GM19099 (cell line): ENCODE measurements around the gene PTPRN2.

Experiments used
- POLR2A ChIP-seq: IDR thresholded peaks from 3 replicates; pipeline ENCODE4 v1.6.1; 2011; ENCODE audit warnings: low read depth; ENCODE audit not compliant: insufficient read length; ENCODE audit errors: extremely low read depth

PTPRN2 gene

DNA sequence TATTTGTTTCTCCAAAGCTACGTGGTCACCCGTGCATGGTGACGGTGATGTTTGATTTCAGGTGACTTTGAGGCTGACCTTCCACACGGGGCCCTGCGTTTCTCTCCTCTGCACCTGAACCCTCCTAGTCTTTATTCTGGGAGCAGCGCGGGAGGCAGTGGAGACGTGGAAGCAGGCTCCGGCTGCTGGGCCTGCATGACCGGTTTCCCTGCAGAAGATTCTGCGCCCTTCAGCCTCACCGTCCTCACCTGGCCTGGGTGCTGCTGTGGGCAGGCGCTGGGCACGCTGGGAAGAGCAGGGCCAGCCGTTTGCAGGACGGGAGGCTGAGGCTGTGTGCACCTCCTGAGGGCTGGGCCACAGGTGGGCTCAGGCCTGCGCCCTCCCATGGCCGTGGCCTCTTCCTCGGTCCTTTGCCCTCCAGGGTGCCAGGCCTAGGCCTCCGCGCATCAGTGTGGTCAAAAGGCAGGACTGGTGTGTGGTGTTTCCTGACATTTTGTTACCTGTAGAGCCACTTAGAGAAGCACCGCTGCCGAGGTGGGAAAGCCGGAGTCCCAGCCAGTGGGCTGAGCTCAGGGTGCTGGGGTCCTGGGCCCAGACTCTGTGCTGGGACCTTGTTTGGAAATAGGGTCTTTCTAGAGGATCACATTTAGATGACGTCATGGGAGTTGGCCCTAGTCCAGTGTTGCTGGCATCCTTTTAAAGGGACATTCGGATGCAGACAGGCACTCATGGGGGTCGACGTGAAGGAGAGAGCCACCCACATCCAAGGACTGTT is 772.5 kb downstream of the PTPRN2 start:
- TF ChIP-seq POLR2A = no peak

DNA sequence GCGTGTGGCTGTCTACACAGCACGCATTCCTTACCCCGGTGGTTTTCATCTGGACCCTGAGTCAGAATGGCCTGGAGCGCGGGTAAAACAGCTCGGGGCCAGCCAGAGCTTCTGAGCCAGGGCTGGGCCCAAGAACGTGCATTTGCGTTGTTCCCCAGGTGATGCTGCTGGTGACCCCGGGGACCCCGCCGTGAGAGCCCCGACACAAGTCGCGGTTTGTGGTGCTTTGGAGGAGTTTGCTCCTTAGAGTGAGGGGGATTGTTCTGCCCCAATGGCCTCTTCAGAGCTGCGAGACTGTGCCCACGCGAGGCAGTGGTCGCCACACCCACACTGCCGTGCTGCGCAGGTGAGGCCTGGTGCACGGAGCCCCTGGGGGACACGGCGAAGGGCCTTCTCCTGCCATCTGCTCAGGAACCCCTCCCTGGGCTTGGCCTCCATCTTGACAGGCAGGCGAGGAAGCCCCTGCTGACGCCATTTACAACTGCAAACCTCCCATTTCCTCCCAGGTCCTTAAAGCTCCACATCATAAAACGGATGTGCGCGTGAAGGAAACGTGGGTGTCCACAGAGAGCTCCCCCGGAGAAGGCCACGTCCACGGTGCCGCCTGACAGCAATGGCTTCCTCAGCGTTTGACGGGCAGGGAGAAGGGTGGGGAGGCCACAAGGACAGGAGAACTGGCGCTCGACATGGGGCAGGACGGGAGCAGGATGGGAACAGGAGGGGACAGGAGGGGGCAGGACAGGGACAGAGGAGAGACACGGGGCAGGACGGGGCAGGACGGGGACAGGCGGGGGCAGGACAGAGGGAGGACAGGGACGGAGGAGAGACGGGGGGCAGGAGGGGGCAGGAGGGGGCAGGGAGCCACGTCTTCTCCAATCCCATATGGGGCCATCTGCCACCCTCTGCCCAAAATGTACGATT is 773.6 kb downstream of the PTPRN2 start:
- TF ChIP-seq POLR2A = no peak

DNA sequence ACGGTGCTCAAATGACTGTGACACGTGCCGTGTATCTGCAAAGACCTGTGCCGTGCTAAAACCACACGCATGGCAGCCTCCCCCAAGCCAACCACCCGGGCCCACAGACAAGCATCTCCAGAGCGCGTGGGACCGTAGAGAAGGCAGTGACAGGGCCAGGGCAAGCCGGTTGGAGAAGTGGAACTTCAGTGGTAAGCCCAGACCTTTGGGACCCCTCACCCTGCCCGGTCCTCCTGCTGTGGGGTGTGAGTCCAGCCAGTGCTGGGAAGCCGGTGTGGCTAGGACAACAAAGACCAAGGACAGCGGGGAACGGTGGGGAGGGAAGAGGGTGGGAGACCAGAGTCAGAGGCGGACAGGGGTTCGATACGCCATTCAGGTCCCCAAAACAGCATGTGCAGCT is 774.6 kb downstream of the PTPRN2 start:
- no peak for TF ChIP-seq POLR2A

DNA sequence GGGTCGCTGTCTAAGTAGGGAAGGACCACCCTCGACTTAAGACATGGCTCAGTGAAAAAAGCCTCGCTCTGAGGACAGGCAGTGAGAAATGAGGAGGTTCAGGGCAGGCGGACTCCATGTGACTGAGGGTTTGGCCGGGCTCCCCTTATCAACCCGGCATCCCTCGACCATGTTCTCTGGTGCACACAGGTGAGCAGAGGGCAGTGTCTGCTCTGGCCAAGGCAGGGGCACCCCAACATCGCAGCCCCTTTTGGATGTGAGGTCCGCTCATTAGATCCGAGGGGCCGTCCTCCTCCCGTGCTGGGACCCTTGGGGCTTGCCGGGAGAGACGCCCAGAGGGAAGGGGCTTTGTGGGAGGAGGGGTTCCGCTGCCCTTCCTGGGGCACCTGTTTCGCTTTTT is 775.7 kb downstream of the PTPRN2 start:
- TF ChIP-seq POLR2A = no peak

DNA sequence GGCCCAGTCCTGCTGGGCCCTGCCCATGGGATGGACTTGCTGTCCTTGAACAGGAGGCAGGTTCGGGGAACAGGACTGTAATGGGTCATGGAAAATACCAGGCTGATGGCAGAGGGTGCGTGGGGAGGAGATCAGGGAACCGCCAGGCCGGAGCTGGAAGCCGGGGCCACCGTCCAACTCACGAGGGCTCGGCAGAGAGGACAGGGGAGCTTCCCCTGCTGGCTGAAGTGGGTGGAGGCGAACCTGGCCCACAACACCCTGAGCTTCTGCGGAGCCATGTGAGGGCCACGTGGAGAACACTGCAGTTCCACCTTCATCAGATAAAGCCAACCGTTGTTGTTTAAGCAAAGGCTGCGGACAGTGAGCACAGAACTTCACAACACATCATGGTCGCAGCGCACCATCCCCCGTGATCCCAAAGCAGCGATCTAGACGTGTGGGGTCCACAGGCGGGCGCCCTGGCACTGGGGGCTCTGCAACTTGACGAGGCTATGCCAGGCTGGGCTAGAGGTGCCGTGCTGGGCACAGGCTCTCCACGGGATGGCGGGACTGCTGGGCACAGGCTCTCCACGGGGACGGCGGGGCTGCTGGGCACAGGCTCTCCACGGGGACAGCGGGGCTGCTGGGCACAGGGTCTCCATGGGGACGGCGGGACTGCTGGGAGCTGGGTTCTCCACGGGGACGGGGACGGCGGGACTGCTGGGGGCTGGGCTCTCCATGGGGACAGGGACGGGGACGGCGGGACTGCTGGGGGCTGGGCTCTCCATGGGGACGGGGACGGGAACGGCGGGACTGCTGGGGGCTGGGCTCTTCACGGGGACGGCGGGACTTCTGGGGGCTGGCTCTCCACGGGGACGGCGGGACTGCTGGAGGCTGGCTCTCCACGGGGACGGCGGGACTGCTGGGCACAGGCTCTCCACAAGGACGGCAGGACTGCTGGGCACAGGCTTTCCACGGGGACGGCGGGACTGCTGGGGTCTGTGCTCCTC is 777.5 kb downstream of the PTPRN2 start:
- TF ChIP-seq POLR2A = no peak

DNA sequence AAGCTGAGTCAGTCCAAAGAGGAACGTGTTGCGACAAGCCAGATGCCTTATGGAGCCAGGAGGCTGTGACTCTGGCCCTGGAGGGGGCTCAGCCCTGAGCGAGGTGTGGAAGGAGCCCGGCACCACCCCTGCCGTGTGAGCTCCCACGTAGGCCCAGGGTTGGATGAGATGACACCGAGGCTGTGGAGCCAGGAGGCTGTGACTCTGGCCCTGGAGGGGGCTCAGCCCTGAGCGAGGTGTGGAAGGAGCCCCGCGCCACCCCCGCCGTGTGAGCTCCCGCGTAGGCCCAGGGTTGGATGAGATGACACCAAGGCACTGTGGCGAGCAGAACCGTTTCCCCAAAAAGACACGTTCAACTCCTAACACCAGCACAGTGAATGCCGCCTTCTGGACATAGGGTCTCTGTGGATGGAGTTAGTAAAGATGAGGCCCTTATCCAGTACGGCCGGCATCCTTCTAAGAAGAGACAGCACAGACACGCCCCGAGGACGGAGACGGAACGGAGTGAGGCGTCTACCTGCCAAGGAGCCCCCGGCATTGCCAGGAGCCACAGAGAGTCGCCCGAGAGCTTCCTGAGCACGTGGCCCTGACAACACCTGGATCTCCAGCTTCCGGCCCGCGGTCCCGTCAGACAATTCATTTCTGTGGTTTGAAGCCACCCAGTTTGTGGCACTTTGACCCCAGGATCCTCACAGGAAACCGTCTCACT is 778.3 kb downstream of the PTPRN2 start:
- TF ChIP-seq POLR2A = no peak

DNA sequence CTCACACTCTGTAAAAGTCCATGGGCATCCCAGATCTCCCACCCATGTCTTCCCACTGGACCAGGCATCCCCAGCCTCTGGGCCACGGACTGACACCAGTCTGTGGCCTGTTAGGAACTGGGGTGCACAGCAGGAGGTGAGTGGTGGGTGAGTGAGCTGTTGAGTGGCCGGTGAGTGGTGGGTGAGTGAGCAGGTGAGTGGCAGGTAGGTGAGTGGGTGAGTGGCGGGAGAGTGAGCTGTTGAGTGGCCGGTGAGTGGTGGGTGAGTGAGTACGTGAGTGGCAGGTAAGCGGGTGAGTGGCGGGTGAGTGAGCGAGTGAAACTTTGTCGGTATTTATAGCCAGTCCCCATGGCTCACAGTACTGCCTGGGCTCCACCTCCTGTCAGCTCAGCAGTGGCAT is 779.6 kb downstream of the PTPRN2 start:
- no peak for TF ChIP-seq POLR2A

DNA sequence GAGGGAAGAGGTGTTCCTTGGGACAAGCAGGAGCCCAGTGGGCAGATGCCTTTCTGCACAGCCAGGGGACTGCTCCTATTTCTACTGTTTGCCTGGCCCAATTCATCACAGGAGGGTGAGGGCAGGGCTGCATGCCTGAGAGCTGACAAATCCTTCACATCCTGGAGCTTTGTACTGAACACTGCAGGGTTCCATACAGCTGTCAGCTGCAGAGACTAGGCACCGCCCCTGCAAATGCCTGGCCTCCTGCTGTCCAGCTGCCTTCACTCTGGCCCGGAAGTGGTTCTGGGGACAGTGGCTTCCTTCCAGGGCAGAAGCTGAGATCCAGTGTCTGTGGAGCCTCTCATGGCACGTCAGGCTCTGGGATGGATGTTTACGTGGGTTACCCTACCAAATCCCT is 780.1 kb downstream of the PTPRN2 start:
- no peak for TF ChIP-seq POLR2A

DNA sequence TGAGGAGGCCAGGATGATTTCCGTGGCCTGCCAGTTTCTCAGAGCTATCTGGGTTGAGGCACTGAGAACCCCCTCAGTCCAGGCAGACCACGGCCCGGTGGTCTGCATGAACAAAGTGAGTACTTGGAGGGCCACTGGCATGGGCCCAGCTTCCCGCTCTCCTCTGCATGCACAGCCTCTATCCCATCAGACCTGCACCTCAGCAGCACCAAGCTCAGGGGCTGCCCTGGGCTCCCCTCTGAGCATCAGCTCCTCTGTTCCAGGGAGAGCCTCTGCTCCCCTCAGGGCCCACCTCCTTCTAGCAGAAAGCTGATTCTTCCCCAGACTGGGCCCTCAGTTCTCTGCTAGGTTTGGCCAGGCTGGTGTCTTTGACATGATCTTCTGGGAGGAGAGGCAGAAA is 780.9 kb downstream of the PTPRN2 start:
- TF ChIP-seq POLR2A = no peak

DNA sequence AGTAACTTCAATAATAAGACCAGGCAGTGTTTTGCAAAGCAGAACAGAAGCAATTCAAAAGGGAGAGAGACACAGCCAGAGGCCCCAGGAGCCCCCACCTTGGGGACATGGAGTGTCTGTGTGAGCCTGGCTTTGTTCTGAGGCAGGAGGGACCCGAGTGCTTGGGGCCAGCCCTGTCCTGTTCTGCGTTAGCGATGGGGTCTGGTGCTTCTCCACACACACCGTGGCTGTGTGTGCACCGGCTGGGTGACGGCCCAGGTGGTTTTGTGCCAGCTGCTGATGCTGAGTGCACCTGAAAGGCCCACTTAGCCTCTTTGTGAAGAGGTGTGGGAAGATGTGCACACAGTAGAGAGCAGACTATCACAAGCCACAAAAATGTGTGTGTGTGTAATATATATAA is 781.9 kb downstream of the PTPRN2 start:
- no peak for TF ChIP-seq POLR2A

DNA sequence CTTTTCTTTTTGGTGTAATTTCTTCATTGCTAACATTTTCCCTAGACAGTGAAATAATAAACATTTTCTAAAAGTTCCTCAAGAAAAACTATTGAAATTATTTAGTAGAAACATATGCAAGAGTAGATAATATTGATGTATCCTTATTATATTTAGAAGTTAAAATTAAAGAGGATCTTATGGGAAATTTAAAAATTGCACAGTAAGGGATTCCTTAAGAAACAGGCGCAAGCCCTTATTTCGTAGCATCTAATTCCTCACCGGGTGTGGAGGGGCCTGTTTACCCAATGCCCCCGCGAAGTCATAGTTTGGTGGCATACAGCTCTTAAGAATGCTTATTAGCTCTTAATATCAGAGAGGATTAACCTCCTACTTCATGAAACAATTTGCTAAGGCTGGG is 783.7 kb downstream of the PTPRN2 start:
- no peak for TF ChIP-seq POLR2A

DNA sequence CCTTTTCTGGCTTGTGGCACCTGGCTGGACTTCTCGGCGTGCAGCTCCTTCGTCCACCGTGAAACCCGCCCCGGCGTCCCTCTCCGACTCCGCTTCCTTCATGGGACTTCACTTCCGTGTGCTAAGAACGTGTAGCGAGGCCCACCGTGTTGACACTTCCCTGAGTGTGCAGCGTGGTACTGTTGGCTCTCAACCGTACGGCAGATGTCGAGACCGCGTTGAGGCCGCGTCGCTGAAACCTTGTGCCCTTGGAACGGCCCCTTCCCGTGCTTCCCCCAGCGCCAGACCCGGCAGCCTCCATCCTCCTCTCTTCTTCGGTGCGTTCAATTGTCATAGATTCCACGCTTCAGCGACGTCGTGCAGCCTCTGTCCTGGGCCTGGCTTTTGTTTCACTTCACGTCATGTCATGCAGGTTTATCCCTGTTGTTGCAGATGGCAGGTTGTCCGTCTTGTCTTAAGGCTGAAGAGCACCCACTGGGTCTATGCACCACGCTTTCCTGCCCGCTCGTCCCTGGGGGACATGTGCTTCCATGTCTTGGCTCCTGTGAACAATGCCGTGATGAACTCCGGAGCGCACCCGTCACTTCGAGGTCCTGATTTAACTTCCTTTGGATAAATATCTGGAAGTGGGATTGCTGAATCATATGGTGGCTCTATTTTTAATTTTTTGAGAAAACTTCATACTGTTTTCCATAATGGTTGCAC is 785.5 kb downstream of the PTPRN2 start:
- TF ChIP-seq POLR2A = no peak

DNA sequence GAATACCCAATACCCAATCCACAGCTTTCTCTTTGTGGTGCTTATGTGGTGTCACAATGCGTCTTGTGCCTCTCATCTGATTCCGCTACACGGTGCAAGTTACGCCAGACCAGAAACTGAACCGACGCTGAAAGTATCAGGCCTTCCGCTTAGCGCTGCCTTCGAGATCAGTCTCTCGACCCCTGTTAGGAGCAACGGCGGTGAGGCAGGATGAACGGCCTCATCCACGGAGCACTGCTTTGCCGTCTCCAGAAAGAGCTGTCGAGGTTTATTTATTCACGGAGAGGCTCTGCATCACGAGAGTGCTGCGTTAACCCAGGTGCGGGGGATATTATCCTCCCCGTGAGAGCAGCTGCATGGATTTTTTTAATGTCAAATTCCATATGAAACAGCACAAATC is 786.5 kb downstream of the PTPRN2 start:
- TF ChIP-seq POLR2A = no peak

DNA sequence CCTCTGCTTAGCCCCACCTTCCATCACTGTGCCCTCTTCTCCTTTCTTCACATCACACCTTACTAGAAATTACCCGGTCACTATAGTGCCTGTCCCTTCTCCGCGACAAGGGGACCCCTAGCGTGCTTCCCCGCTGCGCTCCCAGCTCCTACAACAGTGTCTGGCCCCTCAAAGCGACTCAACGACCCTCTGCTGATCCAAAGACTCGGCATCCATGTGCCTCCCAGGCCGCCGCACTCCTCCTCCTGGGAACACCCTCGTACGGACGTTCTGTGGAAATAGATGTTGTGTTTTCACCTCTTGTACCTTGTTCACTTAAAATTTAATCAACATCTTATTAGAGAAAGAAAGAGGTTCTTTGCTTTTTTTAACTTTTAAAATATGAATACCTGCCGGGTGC is 787.3 kb downstream of the PTPRN2 start:
- no peak for TF ChIP-seq POLR2A

DNA sequence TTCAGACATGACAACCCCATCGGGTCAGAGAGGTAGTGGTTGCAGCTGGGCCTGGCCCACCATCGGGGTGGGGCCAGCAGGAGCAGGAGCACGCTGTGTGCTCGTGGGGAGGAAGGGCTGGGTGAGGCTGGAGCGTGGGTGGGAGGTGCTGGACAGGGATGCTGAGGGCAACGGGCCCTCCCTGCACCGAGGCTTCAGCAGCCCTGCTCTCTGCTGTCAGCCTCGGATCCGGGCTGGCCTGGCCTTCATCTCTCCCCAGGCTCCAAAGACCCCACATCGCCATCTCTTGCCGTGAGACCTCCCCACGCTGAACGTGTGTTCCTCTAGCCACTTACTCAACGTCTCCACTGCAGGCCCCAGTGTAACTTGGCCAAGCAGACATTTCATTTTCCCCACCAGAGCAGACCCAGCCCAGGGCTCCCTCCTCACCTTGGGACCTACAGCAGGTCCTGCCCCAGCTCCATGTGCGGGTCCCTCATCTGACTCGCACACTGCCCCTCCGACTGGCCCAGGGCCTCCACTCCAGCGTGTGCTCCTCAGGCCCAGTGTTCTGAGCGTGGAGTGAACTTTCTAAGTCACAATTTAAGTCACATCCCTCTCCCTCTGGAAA is 788.4 kb downstream of the PTPRN2 start:
- TF ChIP-seq POLR2A = no peak
